ENCODE results near the gene USP34.
A peak's percentile ranks its signal among the peaks of the same experiment; 100 is the strongest.
"Not testable (repeated sequence)": the region's sequence is repeated elsewhere in the genome, so short reads cannot be mapped to it uniquely, and the experiment has no call there.

The USP34 gene

DNA sequence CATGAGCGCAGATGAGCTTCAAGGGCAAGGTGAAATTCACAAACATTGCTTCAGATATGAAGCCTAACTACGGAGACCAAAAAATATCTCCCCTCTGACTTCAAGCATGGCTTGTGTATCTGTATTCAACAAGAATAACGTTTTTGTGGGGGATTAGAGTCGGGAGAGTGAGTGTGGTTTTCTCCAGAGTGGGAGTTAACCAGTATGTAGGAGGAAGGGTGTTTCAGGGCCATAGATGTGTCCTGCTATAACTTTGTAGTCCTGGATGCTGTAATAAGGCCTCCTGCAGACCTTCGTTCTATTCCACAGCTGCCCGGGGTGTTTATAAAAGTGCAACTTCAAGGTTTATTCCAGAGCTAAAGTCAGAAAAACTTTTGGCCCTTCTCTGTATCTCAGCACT, 321.8 kb downstream of the USP34 start:
- Histone ChIP-seq H3K4me3 (ENCODE audit: low read depth, low read length) (no peak overlapping the region), H3K9me3 (ENCODE audit: severe bottlenecking) (peaks cover 8% of the 10 kb centered on the region), H3K27ac (no peak overlapping the region), H3K36me3 (no peaks in the 10 kb centered on the region; the same call in 1 of the 2 replicates), H3K27me3 (ENCODE audit: insufficient read depth, low read depth, severe bottlenecking) (no peaks in the 10 kb centered on the region)
- no peak for DNase-seq
- TF ChIP-seq, protein P1, sequence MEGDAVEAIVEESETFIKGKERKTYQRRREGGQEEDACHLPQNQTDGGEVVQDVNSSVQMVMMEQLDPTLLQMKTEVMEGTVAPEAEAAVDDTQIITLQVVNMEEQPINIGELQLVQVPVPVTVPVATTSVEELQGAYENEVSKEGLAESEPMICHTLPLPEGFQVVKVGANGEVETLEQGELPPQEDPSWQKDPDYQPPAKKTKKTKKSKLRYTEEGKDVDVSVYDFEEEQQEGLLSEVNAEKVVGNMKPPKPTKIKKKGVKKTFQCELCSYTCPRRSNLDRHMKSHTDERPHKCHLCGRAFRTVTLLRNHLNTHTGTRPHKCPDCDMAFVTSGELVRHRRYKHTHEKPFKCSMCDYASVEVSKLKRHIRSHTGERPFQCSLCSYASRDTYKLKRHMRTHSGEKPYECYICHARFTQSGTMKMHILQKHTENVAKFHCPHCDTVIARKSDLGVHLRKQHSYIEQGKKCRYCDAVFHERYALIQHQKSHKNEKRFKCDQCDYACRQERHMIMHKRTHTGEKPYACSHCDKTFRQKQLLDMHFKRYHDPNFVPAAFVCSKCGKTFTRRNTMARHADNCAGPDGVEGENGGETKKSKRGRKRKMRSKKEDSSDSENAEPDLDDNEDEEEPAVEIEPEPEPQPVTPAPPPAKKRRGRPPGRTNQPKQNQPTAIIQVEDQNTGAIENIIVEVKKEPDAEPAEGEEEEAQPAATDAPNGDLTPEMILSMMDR (IDR thresholded peaks at IDR 0.05; ENCODE audit: low read depth, low read length): no peak

DNA sequence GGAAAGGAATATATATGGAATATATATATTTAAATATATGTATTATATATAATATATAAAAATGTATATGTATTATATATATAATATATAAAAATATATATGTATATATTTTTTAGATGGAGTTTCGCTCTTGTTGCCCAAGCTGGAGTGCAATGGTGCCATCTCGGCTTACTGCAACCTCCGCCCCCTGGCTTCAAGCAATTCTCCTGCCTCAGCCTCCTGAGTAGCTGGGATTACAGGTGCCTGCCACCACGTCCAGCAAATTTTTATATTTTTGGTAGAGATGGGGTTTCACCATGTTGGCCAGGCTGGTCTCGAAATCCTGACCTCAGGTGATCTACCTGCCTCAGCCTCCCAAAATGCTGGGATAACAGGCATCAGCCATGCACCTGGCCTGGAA, 322.8 kb downstream of the USP34 start:
- H3K36me3 ChIP-seq; H3K4me3 ChIP-seq (ENCODE audit: low read depth, low read length); H3K9me3 ChIP-seq (ENCODE audit: severe bottlenecking); DNase-seq; H3K27ac ChIP-seq; H3K27me3 ChIP-seq (ENCODE audit: insufficient read depth, low read depth, severe bottlenecking): not testable (repeated sequence)

DNA sequence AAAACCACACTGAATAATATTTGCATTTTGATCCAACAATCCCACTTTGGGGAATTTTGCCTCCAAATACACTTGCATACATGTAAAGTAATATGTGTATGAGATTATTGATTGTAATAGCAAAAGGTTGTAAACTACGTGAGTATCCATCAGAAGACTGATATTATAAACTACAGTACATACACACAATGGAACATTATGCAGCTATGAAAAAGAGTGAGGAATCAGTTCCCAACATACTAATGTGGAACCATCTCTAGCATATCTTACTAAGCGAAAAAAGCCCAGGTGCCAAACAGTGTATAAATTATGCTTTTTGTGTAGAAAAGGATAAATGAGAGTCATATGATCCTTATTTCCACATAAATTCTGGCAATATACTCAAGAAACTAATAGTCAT, 324.9 kb downstream of the USP34 start:
- no peak overlapping the region for H3K4me3 ChIP-seq (ENCODE audit: low read depth, low read length)
- no peak for DNase-seq
- no peaks in the 10 kb centered on the region; the same call in 1 of the 2 replicates for H3K36me3 ChIP-seq

DNA sequence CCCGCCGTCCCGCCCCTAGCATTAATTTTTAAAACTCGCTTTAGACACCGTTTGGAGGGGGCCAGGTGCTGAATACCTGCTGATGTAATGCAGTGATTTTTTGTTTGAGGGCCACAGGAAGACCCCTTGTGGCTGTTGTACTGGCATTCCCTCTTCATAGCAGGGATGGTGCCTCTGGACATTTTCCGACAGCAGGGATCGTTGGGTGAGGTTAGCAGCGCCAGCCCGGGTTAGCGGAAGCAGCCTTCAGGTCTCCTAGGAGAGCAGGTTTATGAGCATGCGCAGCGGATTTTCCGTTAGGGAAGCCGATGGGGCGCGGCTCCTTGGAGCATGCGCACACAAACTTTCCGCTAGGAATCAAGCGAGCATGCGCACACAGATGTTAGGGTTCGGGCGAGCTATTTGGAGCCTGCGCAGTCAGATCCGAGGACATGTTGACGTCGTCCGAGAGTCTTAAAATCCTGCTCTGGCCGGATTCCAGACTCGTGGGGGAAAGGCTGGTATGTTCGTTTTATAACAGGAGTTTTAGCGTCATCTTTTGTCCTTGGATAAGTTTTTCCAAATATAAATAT, 326.1 kb downstream of the USP34 start:
- peak overlapping the region; percentile 61 for H3K27ac ChIP-seq
- TF ChIP-seq, protein P1 (IDR thresholded peaks at IDR 0.05; ENCODE audit: low read depth, low read length): no peak
- H3K9me3 ChIP-seq (ENCODE audit: severe bottlenecking): peaks cover 8% of the 10 kb centered on the region
- H3K36me3 ChIP-seq: no peaks in the 10 kb centered on the region; the same call in 1 of the 2 replicates
- peak; percentile 87 for DNase-seq
- no peaks in the 10 kb centered on the region for H3K27me3 ChIP-seq (ENCODE audit: insufficient read depth, low read depth, severe bottlenecking)
- peak overlapping the region; percentile 39 for H3K4me3 ChIP-seq (ENCODE audit: low read depth, low read length)

More for the DNA sequence above, 324.9 kb downstream of the USP34 start:
- TF ChIP-seq, protein P1 (IDR thresholded peaks at IDR 0.05; ENCODE audit: low read depth, low read length): no peak
- H3K27me3 ChIP-seq (ENCODE audit: insufficient read depth, low read depth, severe bottlenecking): no peaks in the 10 kb centered on the region
- no peak overlapping the region for H3K27ac ChIP-seq
- H3K9me3 ChIP-seq (ENCODE audit: severe bottlenecking): peaks cover 8% of the 10 kb centered on the region

DNA sequence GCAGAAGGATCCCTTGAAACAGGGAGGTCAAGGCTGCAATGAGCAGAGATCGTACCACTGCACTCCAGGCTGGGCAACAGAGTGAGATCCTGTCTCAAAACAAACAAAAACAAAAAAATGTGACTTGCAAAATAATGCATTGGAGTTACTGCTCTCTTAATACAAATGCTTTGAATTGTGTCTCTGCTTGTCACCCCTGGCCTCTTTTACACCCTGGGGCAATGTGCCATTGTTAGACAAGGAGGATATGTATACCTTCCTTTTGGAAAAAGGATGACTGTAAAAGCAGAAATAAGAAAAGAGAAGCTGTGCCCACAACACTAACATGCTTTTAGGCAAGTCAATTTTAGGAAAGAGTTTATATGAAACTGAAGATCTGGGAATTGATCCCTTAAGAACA, 329.7 kb downstream of the USP34 start:
- no peaks in the 10 kb centered on the region; the same call in 1 of the 2 replicates for H3K36me3 ChIP-seq
- no peak for DNase-seq
- H3K27ac ChIP-seq: no peak overlapping the region
- TF ChIP-seq, protein P1 (IDR thresholded peaks at IDR 0.05; ENCODE audit: low read depth, low read length): no peak
- H3K9me3 ChIP-seq (ENCODE audit: severe bottlenecking): peaks cover 8% of the 10 kb centered on the region
- no peaks in the 10 kb centered on the region for H3K27me3 ChIP-seq (ENCODE audit: insufficient read depth, low read depth, severe bottlenecking)
- H3K4me3 ChIP-seq (ENCODE audit: low read depth, low read length): no peak overlapping the region

DNA sequence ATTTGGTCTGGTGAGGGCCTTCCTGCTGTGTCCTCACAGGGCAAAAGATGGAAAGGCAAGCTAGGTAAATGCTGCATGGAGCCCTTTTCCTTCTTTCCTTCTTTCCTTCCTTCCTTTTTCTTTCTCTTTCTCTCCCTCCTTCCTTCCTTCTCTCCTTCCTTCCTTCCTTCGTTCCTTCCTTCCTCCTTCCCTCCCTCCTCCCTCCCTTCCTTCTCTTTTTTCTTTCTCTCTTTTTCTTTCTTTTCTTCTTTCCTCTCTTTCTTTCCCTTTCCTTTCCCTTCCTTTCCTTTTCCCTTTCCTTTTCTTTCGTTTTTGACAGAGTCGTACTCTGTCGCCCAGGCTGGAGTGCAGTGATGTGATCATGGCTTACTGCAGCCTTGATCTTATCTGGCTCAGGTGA, 332.0 kb downstream of the USP34 start:
- no peaks in the 10 kb centered on the region for H3K27me3 ChIP-seq (ENCODE audit: insufficient read depth, low read depth, severe bottlenecking)
- H3K36me3 ChIP-seq: no peaks in the 10 kb centered on the region
- DNase-seq: no peak
- TF ChIP-seq, protein P1 (IDR thresholded peaks at IDR 0.05; ENCODE audit: low read depth, low read length): no peak
- H3K9me3 ChIP-seq (ENCODE audit: severe bottlenecking): no peaks in the 10 kb centered on the region
- H3K27ac ChIP-seq: no peak overlapping the region
- H3K4me3 ChIP-seq (ENCODE audit: low read depth, low read length): no peak overlapping the region
